SK-N-MC (cell line): ENCODE data around the gene MCF2L.

Experiments
- DNase-seq: peaks from one replicate; pipeline ENCODE4 v3.0.0-alpha.2; 2011; ENCODE audit warnings: low read depth, low spot score
- H3K27ac ChIP-seq: fragments of 200-600 bp; sonication (generic); 2 replicates; pipeline ENCODE4 v1.5.1; 2016; ENCODE audit warnings: mixed run types
- H3K36me3 ChIP-seq: fragments of 200-600 bp; sonication (generic); 2 replicates; pipeline ENCODE4 v1.6.1; 2017; ENCODE audit warnings: antibody characterized with exemption, low read length, mixed read lengths; ENCODE audit not compliant: insufficient read depth
- H3K4me3 ChIP-seq: fragments of 200-600 bp; sonication (generic); 2 replicates; pipeline ENCODE4 v1.5.1; 2016
- H3K9ac ChIP-seq: fragments of 200-600 bp; sonication (generic); 2 replicates; pipeline ENCODE4 v1.8.0; 2017; ENCODE audit warnings: mixed run types, mixed read lengths; ENCODE audit not compliant: insufficient read length
- H3K9me3 ChIP-seq: fragments of 200-600 bp; sonication (generic); 2 replicates; pipeline ENCODE4 v1.6.1; 2017; ENCODE audit warnings: low read depth, mild to moderate bottlenecking, antibody characterized with exemption, low read length, moderate library complexity, mixed read lengths
- EZH2 ChIP-seq: fragments of 200-600 bp; sonication (generic); IDR thresholded peaks from one replicate; pipeline ENCODE4 v1.6.1; 2017; ENCODE audit warnings: antibody characterized with exemption
- FOXP2 ChIP-seq: optimal IDR thresholded peaks from 2 replicates; pipeline ENCODE3; 2011; ENCODE audit warnings: mild to moderate bottlenecking, moderate library complexity; ENCODE audit not compliant: insufficient read depth; ENCODE audit errors: extremely low read length, control extremely low read depth
- POLR2AphosphoS5 ChIP-seq: IDR thresholded peaks from 2 replicates; pipeline ENCODE4 v1.6.1; 2012; ENCODE audit warnings: mild to moderate bottlenecking, low read depth, low read length, borderline replicate concordance

Gene MCF2L

DNA sequence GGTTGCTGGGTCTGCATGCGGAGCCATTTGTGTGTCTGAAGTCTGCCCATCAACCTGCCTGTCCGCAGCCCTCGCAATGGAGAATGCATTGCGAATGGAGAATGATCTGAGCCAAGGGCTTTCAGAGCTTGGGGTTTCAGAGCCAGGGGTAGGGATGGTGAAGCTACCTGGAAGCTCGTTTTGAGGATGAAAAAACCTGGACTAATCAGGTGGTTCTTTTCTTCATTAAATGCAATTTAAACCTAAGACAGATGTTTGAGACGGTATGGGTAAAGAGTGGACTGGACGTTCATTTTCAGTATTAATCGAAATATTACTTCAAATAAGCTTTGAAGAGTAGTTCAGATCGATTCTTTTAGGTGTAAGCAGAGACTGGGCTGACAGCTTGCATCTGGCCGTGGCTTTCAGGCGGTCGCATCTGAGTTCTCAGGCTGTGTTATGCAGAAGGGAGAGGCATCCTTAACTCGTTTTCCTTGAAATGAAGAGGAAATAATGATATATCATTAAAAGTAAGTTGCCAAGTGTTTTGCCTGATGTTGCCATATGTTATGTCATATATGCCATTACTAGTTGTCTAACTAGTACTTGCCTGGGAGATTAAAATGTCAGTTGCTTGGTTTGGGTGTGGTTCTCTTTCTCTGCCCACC lies 801 bp downstream of the MCF2L start:
- Histone ChIP-seq H3K9me3 (no peaks in the 10 kb centered on the region), H3K4me3 (no peak overlapping the region; the same call in 1 of the 2 replicates), H3K36me3 (no peaks in the 10 kb centered on the region), H3K9ac (no peak overlapping the region), H3K27ac (no peak overlapping the region)
- DNase-seq, result no peak
- TF ChIP-seq FOXP2 (no peak), POLR2AphosphoS5 (no peak), EZH2 (no peak)

DNA sequence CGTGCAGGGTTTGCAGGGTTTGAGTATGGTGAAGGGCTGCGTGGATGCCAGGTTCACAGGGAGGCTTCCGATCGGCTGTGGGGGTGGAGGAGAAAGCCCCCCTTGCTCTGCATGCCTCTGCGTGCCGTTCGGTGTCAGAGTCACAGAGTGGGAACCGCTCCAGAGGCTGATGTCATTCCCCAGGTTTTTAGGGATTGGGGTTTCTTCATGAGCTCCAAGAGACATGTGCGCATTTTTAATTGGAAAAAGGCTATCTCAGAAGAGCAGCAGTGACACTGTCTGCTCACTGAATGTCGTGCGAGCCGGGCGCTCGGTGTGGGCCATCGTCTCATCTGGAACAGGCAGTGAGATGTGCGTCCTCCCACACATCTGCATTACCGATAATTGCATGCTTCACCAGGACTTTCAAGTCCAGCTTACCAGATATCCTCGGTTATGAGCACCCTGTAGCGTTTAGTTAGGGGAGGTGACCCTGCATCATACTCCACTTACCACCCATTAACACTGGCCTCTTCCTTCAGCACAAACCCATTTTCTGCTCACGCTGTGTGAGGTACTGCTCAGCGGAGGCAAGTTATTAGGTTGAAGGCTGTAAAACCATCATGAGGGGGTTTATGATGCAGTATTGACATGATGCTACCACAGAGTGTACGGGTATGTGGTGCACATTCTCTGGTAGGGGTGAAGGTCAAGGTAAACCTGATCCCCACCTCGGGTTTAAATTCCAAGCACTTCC lies 1.7 kb downstream of the MCF2L start:
- DNase-seq, result no peak
- TF ChIP-seq FOXP2, result no peak
- no peak for TF ChIP-seq POLR2AphosphoS5
- TF ChIP-seq EZH2, result no peak
- no peak overlapping the region for H3K27ac ChIP-seq
- H3K9ac ChIP-seq, result no peak overlapping the region
- no peaks in the 10 kb centered on the region for H3K36me3 ChIP-seq
- no peak overlapping the region for H3K4me3 ChIP-seq
- no peaks in the 10 kb centered on the region for H3K9me3 ChIP-seq

DNA sequence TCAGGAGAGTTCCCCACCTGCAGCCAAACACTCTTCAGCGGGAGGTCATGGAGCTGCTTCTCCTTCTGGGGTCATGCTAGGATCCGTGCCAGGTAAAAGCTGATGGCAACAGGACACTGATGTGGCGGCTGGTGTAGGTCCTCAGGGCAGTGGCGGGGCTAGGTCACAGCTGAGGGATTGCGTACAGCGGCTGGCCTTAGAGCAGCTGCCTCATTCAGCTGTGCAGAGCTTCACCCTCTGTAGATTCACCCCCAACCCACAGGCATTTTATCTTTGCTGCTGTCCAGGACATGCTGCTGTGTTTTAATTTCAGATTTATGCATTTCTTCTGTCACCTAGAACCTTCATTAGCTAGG lies 2.3 kb downstream of the MCF2L start:
- Histone ChIP-seq H3K36me3 (no peaks in the 10 kb centered on the region), H3K9me3 (no peaks in the 10 kb centered on the region), H3K9ac (no peak overlapping the region), H3K4me3 (no peak overlapping the region), H3K27ac (no peak overlapping the region)
- DNase-seq, result no peak
- no peak for TF ChIP-seq EZH2
- no peak for TF ChIP-seq POLR2AphosphoS5
- no peak for TF ChIP-seq FOXP2

DNA sequence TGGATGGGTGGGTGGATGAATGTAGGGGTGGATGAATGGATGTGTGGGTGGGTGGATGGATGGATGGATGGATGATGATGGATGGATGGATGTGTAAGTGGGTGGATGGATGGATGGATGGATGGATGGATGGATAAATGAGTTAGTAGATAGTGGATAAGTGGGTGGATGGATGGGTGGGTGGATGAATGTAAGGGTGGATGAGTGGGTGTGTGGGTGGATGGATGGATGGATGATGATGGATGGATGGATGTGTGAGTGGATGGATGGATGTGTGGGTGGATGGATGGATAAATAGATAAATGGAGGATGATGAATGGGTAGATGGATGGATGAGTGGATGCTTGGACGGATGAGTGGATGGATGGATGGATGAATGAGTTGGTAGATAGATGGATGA lies 3.2 kb downstream of the MCF2L start:
- TF ChIP-seq FOXP2 (no peak), EZH2 (no peak), POLR2AphosphoS5 (no peak)
- Histone ChIP-seq H3K4me3 (no peak overlapping the region), H3K27ac (no peak overlapping the region)

DNA sequence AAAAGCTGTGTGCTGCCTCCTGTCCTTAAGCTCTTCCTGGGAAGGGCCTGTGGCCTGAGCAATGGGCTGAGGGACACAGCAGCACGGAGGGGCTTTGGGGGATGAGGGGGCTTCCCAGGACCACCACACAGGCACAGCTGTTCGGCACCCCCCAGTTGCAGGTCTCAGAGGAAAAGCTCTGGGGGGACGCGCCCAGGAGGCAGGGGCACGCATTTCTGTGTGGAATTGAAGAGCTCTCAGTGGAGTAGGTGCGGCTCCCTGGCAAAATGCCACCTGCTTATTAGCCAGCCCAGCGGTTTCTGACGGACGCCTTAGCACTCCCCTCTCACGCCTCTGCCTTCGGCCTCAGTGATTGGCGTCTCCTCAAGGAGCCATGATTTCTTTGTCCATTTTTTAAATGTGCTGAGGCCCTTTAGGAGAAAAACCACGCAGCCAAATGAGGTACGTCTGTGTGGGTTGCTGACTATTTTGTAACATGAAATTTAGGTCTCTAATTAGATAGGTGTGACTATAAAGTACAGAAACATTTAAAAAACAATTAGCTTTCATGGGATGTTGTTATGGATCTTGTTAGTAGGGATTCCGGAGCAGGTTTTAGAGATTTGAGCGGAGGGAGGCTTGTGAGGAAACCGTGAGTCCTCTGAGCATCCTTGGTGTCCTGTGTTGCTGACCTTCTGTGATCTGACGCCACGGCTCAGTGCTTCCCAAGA lies 4.0 kb downstream of the MCF2L start:
- H3K36me3 ChIP-seq, result no peaks in the 10 kb centered on the region
- DNase-seq, result no peak
- TF ChIP-seq POLR2AphosphoS5 (no peak), EZH2 (no peak), FOXP2 (no peak)
- H3K27ac ChIP-seq, result no peak overlapping the region
- H3K9ac ChIP-seq, result no peak overlapping the region
- H3K4me3 ChIP-seq, result no peak overlapping the region
- H3K9me3 ChIP-seq, result no peaks in the 10 kb centered on the region

More for the DNA sequence above, 3.2 kb downstream of the MCF2L start:
- no peaks in the 10 kb centered on the region for H3K36me3 ChIP-seq
- no peaks in the 10 kb centered on the region for H3K9me3 ChIP-seq
- H3K9ac ChIP-seq, result no peak overlapping the region
- DNase-seq, result no peak

DNA sequence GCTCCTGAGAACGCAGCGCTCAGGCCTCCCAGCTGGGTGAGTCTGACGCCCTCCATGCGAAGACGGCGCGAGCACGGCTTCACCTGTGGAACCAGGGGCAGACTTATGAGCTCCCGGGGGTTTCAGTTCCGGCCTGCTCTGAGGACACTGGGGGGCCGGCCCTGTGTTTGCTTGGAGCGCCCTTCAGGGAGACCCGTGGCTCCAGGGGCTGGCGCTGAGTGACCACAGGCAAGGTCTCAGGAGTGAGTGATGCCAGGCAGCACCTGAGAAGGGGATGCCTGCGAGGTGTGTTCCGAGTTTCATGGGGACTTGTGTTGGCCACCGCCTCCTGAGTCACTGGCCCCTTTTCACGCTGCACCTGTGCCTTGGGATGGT lies 4.5 kb downstream of the MCF2L start:
- H3K4me3 ChIP-seq, result no peak overlapping the region
- no peaks in the 10 kb centered on the region for H3K9me3 ChIP-seq
- H3K27ac ChIP-seq, result no peak overlapping the region
- no peak for TF ChIP-seq FOXP2
- TF ChIP-seq EZH2, result no peak
- TF ChIP-seq POLR2AphosphoS5, result no peak
- no peak for DNase-seq
- H3K36me3 ChIP-seq, result no peaks in the 10 kb centered on the region
- no peak overlapping the region for H3K9ac ChIP-seq

DNA sequence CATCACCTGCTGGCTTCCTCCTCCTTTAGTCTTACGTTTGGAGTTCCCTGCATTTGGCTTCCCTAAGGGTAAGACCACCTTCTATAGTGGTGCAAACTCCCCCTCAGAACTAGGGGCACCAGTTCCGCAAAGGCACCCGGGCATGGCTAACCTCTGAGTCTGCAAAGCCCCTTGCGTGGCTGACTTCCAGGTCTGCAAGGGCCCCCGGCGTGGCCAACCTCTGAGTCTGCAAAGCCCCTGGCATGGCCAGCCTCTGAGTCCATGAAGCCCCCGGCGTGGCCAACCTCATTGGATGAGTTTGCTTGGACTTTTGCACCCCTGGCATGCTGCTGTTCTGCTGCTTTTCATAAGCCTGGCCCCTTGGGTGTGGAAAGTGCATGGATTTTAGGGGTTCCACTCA lies 5.1 kb downstream of the MCF2L start:
- TF ChIP-seq FOXP2, result no peak
- no peak for TF ChIP-seq EZH2
- no peak for TF ChIP-seq POLR2AphosphoS5
- Histone ChIP-seq H3K4me3 (no peak overlapping the region), H3K9ac (no peak overlapping the region)

DNA sequence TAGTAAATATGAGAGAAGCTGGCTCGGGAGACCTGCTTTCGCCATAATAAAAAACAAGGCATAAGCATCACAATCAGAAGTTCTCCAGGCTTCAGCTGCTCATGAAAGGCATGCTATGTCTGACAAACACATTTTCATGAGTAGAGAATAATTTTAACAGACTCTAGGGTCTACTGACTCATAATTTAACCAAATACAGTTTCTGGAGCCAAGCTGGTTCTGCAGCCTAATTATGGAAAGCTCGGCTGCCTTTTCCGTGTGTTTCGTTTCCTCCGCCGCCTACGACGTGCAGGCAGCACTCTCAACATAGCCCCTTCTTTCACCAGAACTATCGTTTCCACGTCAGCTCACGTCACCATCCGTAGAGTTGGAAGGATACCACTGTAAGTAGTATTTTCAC lies 5.7 kb downstream of the MCF2L start:
- H3K27ac ChIP-seq, result no peak overlapping the region
- H3K9ac ChIP-seq, result no peak overlapping the region
- no peaks in the 10 kb centered on the region for H3K9me3 ChIP-seq
- TF ChIP-seq EZH2 (no peak), FOXP2 (no peak), POLR2AphosphoS5 (no peak)
- no peaks in the 10 kb centered on the region for H3K36me3 ChIP-seq
- no peak for DNase-seq
- H3K4me3 ChIP-seq, result no peak overlapping the region

More for the DNA sequence above, 5.1 kb downstream of the MCF2L start:
- H3K27ac ChIP-seq, result no peak overlapping the region
- H3K9me3 ChIP-seq, result no peaks in the 10 kb centered on the region
- no peak for DNase-seq
- no peaks in the 10 kb centered on the region for H3K36me3 ChIP-seq

DNA sequence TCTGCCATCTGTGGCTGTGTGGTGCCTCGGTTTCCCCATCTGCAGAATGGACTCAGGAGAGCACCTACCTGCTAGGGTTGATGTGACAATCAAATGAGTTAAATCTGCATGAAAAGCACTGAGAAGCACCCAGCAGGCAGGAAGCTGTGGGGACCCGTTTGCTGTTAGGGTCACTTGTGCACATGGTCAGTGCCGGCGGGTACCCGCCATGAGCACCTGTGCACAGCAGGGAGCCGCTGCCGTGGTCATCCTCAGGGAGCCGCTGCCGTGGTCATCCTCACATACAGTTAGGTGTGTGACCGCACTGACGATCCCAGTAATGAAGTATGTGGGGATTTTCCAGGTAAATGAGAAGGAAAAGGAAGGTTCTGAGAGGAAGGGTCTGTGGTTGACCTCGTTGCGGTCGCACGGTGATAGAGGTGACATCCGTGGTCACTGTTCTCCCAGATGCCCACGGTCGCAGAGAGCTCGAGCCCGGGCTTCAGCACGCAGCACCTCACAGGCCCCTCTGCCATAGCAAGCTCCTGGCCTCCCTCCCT lies 6.5 kb downstream of the MCF2L start:
- TF ChIP-seq FOXP2, result no peak
- TF ChIP-seq POLR2AphosphoS5, result no peak
- no peak for TF ChIP-seq EZH2
- H3K4me3 ChIP-seq, result no peak overlapping the region
- no peak for DNase-seq

More for the DNA sequence above, 6.5 kb downstream of the MCF2L start:
- H3K36me3 ChIP-seq, result no peaks in the 10 kb centered on the region
- no peak overlapping the region for H3K9ac ChIP-seq
- no peaks in the 10 kb centered on the region for H3K9me3 ChIP-seq
- H3K27ac ChIP-seq, result no peak overlapping the region
